Testis (tissue), 3 donors: Measurements from ENCODE around the gene ODAD2. TPM values are rescaled to one million over a fixed set of nuclear protein-coding genes. Genes with fewer than 3 reads are reported as not detected.

Source experiments
- DNase-seq: peaks from one replicate; pipeline ENCODE4 v3.0.0-alpha.2; 2019
- H3K27ac ChIP-seq, 2 donors: fragments of 200-600 bp; sonication (generic); one replicate each; pipeline ENCODE4 v1.5.1; 2019
- H3K27me3 ChIP-seq: fragments of 200-600 bp; sonication (generic); one replicate; pipeline ENCODE4 v1.5.1; 2019
- H3K36me3 ChIP-seq: fragments of 200-600 bp; sonication (generic); one replicate; pipeline ENCODE4 v1.5.1; 2017; ENCODE audit warnings: low read depth; ENCODE audit errors: missing control alignments
- H3K4me1 ChIP-seq: fragments of 200-600 bp; sonication (generic); one replicate; pipeline ENCODE4 v1.5.1; 2019
- H3K4me3 ChIP-seq, 2 donors: fragments of 200-600 bp; sonication (generic); one replicate each; pipeline ENCODE4 v1.5.1; 2017 to 2019
- H3K9me3 ChIP-seq: fragments of 200-600 bp; sonication (generic); one replicate; pipeline ENCODE4 v1.5.1; 2017
- POLR2A ChIP-seq: fragments of 450-650 bp; IDR thresholded peaks from one replicate; pipeline ENCODE4 v1.6.1; 2017; ENCODE audit warnings: antibody characterized with exemption, mild to moderate bottlenecking, moderate library complexity
- WGBS, 2 donors: methylation state at CpG; one replicate each; pipeline ENCODE4 v1.1.5; 2018; 5-methylcytosine and 5-hydroxymethylcytosine counted together
- intact Hi-C: fragments of 100-400 bp; cut with DNase I; formaldehyde crosslinking; loops from one replicate; pipeline ENCODE4 v1.15.1; 2023; ENCODE audit warnings: low total_unique reads
- polyA plus RNA-seq: library from polyadenylated mRNA; stranded (reverse); fragments of 350-450 nt; fragmentation: Illumina TruSeq; extraction: RNeasy Lipid Tissue Mini Kit (QIAGEN cat#74804); gene quantifications from one replicate; pipeline ENCODE4 v1.2.3, GENCODE V29; 2014; ENCODE audit warnings: low read depth, low replicate concordance; ENCODE audit not compliant: insufficient read depth
- total RNA-seq, 2 donors: library from RNA; depleted of rRNA; stranded (reverse); fragments of >200 nt; gene quantifications; one replicate each; pipeline ENCODE4 v1.2.3, GENCODE V29; 2016
- TF ChIP-seq, protein P1 (sequence below), 3 experiments: fragments of 450-650 bp in 2 of 3; fragments of 200-600 bp in 1 of 3; sonication (generic) in 1 of 3; IDR thresholded peaks; one replicate each; pipeline ENCODE4 v1.5.1; 2016 to 2019; ENCODE audit warnings: antibody characterized with exemption in 3 of 3, mild to moderate bottlenecking in 2 of 3, moderate library complexity in 1 of 3

Gene ODAD2
- total and polyA plus RNA-seq, 3 donors from 2014 or later = 28.5 to 75.7 (median 38.7) TPM

DNA sequence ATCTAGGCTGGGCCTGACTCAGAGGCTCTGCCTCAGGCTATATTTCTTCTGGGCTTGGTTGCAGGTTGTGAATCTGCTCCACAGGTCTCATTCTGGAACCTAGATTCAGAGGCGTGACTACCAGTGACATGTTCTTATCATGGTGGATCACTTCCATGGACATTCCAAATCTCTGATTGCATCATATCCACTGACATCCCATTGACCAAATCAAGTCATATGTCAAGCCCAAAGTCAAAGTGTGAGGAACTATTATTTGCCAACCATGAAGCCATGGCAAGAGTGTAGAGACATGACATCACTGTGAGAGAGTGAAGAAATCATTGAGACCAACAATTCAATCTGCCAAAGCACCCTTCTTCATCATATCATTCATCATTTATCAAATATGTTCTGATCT is 11.9 kb upstream of the ODAD2 start:
- TF ChIP-seq POLR2A = no peak
- TF ChIP-seq, protein P1, sequence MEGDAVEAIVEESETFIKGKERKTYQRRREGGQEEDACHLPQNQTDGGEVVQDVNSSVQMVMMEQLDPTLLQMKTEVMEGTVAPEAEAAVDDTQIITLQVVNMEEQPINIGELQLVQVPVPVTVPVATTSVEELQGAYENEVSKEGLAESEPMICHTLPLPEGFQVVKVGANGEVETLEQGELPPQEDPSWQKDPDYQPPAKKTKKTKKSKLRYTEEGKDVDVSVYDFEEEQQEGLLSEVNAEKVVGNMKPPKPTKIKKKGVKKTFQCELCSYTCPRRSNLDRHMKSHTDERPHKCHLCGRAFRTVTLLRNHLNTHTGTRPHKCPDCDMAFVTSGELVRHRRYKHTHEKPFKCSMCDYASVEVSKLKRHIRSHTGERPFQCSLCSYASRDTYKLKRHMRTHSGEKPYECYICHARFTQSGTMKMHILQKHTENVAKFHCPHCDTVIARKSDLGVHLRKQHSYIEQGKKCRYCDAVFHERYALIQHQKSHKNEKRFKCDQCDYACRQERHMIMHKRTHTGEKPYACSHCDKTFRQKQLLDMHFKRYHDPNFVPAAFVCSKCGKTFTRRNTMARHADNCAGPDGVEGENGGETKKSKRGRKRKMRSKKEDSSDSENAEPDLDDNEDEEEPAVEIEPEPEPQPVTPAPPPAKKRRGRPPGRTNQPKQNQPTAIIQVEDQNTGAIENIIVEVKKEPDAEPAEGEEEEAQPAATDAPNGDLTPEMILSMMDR (IDR thresholded peaks at IDR 0.05) = no peak
- WGBS, 2 donors = 93 to 96% methylated on average over 1 of the region's 1 CpG
- no peak for DNase-seq
- Histone ChIP-seq H3K9me3 (no peaks in the 10 kb centered on the region), H3K27ac (no peak overlapping the region), H3K36me3 (no peaks in the 10 kb centered on the region), H3K27me3 (no peaks in the 10 kb centered on the region), H3K4me3 (no peak overlapping the region), H3K4me1 (no peaks in the 10 kb centered on the region)
- intact Hi-C loops = no loop called here

GRCh38 chr10:28008054-28008453 is 9.2 kb upstream of the ODAD2 start:
- no peak for TF ChIP-seq POLR2A
- TF ChIP-seq, protein P1 (IDR thresholded peaks at IDR 0.05) = no peak
- Histone ChIP-seq H3K27me3 (no peaks in the 10 kb centered on the region), H3K4me1 (no peaks in the 10 kb centered on the region), H3K36me3 (no peaks in the 10 kb centered on the region), H3K9me3 (no peaks in the 10 kb centered on the region), H3K4me3 (no peak overlapping the region), H3K27ac (no peak overlapping the region)
- whole genome bisulfite sequencing, 2 donors = 62 to 77% methylated on average over 3 of the region's 3 CpGs
- no peak for DNase-seq
- intact Hi-C loops = no loop called here

DNA sequence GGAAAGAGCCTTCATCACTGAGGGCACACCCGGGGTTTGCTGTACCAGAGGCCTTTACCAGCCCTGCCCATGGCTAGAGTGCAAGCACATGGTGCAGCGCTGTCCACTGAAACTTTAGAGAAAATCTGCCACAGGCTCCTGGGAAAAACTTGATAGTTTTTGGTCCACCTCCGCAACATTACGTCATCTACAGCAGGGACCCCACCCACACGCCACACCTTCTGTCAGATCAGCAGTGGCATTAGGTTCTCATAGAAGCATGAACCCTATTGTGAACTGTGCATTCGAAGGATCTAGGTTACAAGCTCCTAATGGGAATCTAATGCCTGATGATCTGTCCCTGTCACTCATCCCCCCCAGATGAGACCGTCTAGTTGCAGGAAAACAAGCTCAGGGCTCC is 2.5 kb upstream of the ODAD2 start:
- no peak overlapping the region for H3K4me3 ChIP-seq
- H3K27ac ChIP-seq = no peak overlapping the region
- TF ChIP-seq, protein P1 (IDR thresholded peaks at IDR 0.05) = no peak
- no peak for TF ChIP-seq POLR2A
- intact Hi-C loops = no loop called here
- DNase-seq = no peak
- no peaks in the 10 kb centered on the region for H3K4me1 ChIP-seq
- H3K27me3 ChIP-seq = no peaks in the 10 kb centered on the region
- 84 to 88% methylated on average over 7 of the region's 7 CpGs for WGBS, 2 donors
- no peaks in the 10 kb centered on the region for H3K36me3 ChIP-seq
- no peaks in the 10 kb centered on the region for H3K9me3 ChIP-seq

DNA sequence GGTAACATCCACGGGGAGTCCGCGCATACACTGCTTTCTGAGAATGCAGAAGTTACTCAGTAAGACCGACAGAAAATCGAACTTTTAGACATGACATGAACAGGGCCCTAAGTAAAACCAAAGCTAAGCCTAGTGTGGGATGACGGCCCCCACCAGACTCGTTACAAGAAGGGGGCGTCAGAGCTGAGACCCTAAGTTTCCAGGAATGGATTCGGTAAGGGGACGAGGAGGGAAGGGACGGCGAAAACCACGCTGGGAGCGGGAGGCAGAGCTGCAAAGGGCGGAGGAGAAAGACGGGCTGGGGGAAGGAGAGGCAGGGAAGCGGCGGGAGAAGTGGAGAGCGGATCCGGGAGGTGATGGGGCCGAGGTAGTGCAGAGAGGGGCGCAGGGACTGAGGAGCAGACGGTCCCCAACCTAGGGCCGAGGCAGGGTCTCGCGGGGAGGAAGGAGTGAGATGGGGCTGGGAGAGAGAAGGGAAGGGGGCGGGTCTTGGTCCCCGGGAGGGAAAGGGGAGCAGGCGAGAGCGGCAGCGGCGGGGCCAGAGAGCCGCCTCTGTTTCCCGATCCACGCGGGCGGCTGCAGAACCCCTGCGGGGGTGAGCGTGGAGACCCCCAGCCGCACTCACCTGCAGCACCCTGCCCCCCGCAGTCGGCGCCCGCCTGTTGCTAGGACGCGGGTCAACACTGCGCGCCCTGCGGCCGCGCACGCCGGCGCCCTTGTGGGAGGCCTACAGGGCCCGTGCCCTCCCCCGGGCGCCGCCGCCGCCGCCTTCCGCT is 513 bp downstream of the ODAD2 start:
- Histone ChIP-seq H3K4me3 (peak overlapping the region; percentile 61 to 64), H3K36me3 (no peaks in the 10 kb centered on the region), H3K9me3 (no peaks in the 10 kb centered on the region), H3K27ac (peak overlapping the region; percentile 25 to 28), H3K27me3 (no peaks in the 10 kb centered on the region), H3K4me1 (no peaks in the 10 kb centered on the region)
- intact Hi-C loops = no loop called here
- peak; percentile 56 for DNase-seq
- TF ChIP-seq, protein P1 (IDR thresholded peaks at IDR 0.05) = no peak
- no peak for TF ChIP-seq POLR2A
- WGBS, 2 donors = 1% methylated on average over 37 to 60 of the region's 62 CpGs

DNA sequence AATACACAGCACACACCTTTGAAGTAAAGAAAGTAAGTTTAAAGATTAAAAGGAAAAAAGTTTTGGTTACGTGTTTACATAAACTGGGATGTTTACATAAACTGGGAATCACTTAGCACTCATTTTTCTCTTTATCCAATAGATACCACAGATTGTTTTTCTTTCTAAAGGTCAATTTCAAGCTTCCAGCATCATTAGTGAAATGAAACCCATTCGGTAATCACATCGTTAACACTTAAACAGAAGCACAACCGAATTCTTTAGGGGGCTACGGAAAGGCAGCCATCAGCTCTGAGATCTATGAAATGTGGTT is 1.1 kb downstream of the ODAD2 start:
- H3K27me3 ChIP-seq = no peaks in the 10 kb centered on the region
- TF ChIP-seq, protein P1 (IDR thresholded peaks at IDR 0.05) = no peak
- TF ChIP-seq POLR2A = no peak
- no peak for DNase-seq
- H3K9me3 ChIP-seq = no peaks in the 10 kb centered on the region
- 8 to 13% methylated on average over 5 of the region's 5 CpGs for WGBS, 2 donors
- H3K36me3 ChIP-seq = no peaks in the 10 kb centered on the region
- intact Hi-C loops = no loop called here
- H3K4me3 ChIP-seq = peak overlapping the region; percentile 61 to 64
- peak overlapping the region in 1 of 2 donors; percentile 25 for H3K27ac ChIP-seq
- no peaks in the 10 kb centered on the region for H3K4me1 ChIP-seq
